WTC11 (cell line): ENCODE data around the gene TMEM95. TPM values are rescaled to one million over a fixed set of nuclear protein-coding genes. Genes with fewer than 3 reads are reported as not detected.

ENCODE experiments used
- ATF1 ChIP-seq: sonication (generic); formaldehyde crosslinking; IDR thresholded peaks from 2 replicates; pipeline ENCODE4 v1.8.1; 2023; ENCODE audit warnings: mild to moderate bottlenecking, moderate library complexity, missing genetic modification reagents
- ATF2 ChIP-seq: sonication (generic); formaldehyde crosslinking; IDR thresholded peaks from 2 replicates; pipeline ENCODE4 v1.8.1; 2022; ENCODE audit warnings: low read depth, missing genetic modification reagents, borderline replicate concordance
- CTCF ChIP-seq: fragments of 200-600 bp; IDR thresholded peaks from 2 replicates; pipeline ENCODE4 v1.8.0; 2022; ENCODE audit warnings: antibody characterized with exemption
- ELF4 ChIP-seq: sonication (generic); formaldehyde crosslinking; IDR thresholded peaks from 2 replicates; pipeline ENCODE4 v1.8.1; 2022; ENCODE audit warnings: low read depth, mild to moderate bottlenecking, moderate library complexity, missing genetic modification reagents
- EMX1 ChIP-seq: fragments of 250-450 bp; sonication (Bioruptor Pico); IDR thresholded peaks from 2 replicates; pipeline ENCODE4 v1.8.0; 2021; ENCODE audit warnings: mild to moderate bottlenecking
- ERG ChIP-seq: fragments of 250-450 bp; sonication (Bioruptor Pico); IDR thresholded peaks from 2 replicates; pipeline ENCODE4 v1.8.0; 2021; ENCODE audit warnings: mild to moderate bottlenecking
- FOXJ3 ChIP-seq: sonication (generic); formaldehyde crosslinking; IDR thresholded peaks from 2 replicates; pipeline ENCODE4 v1.9.0; 2021; ENCODE audit warnings: missing genetic modification reagents, mild to moderate bottlenecking, borderline replicate concordance
- FOXK1 ChIP-seq: sonication (generic); formaldehyde crosslinking; IDR thresholded peaks from 2 replicates; pipeline ENCODE4 v1.8.0; 2022; ENCODE audit warnings: mild to moderate bottlenecking, moderate library complexity, missing genetic modification reagents
- HMGA2 ChIP-seq: fragments of 250-450 bp; sonication (Bioruptor Pico); IDR thresholded peaks from 2 replicates; pipeline ENCODE4 v1.4.0; 2021; ENCODE audit warnings: mild to moderate bottlenecking, moderate library complexity
- HMGXB4 ChIP-seq: sonication (generic); formaldehyde crosslinking; IDR thresholded peaks from 2 replicates; pipeline ENCODE4 v1.8.1; 2023; ENCODE audit warnings: mild to moderate bottlenecking, moderate library complexity, missing genetic modification reagents
- MLX ChIP-seq: sonication (generic); formaldehyde crosslinking; IDR thresholded peaks from 2 replicates; pipeline ENCODE4 v1.8.1; 2023; ENCODE audit warnings: mild to moderate bottlenecking, missing genetic modification reagents, moderate library complexity
- NFATC4 ChIP-seq: fragments of 250-450 bp; sonication (Bioruptor Pico); IDR thresholded peaks from 2 replicates; pipeline ENCODE4 v1.9.0; 2021; ENCODE audit warnings: mild to moderate bottlenecking
- NR1H2 ChIP-seq: sonication (generic); formaldehyde crosslinking; IDR thresholded peaks from 2 replicates; pipeline ENCODE4 v1.9.0; 2021; ENCODE audit warnings: mild to moderate bottlenecking, moderate library complexity, missing genetic modification reagents
- PRRX2 ChIP-seq: fragments of 250-450 bp; sonication (Bioruptor Pico); IDR thresholded peaks from 2 replicates; pipeline ENCODE4 v1.8.0; 2021; ENCODE audit warnings: mild to moderate bottlenecking
- RELA ChIP-seq: sonication (generic); formaldehyde crosslinking; IDR thresholded peaks from 2 replicates; pipeline ENCODE4 v1.8.1; 2022; ENCODE audit warnings: missing genetic modification reagents, mild to moderate bottlenecking, borderline replicate concordance
- RORB ChIP-seq: fragments of 250-450 bp; sonication (Bioruptor Pico); IDR thresholded peaks from 2 replicates; pipeline ENCODE4 v1.9.0; 2021; ENCODE audit warnings: mild to moderate bottlenecking
- TEAD1 ChIP-seq: sonication (generic); formaldehyde crosslinking; IDR thresholded peaks from 2 replicates; pipeline ENCODE4 v1.8.0; 2022; ENCODE audit warnings: mild to moderate bottlenecking, missing genetic modification reagents
- TP53 ChIP-seq: sonication (generic); formaldehyde crosslinking; IDR thresholded peaks from 2 replicates; pipeline ENCODE4 v1.8.1; 2023; ENCODE audit warnings: mild to moderate bottlenecking, missing genetic modification reagents
- ZBTB43 ChIP-seq: sonication (generic); formaldehyde crosslinking; IDR thresholded peaks from 2 replicates; pipeline ENCODE4 v1.8.1; 2023; ENCODE audit warnings: mild to moderate bottlenecking, missing genetic modification reagents
- ZNF219 ChIP-seq: sonication (generic); formaldehyde crosslinking; IDR thresholded peaks from 2 replicates; pipeline ENCODE4 v1.8.0; 2023; ENCODE audit warnings: missing genetic modification reagents, mild to moderate bottlenecking, borderline replicate concordance
- ZNF425 ChIP-seq: fragments of 250-450 bp; sonication (Bioruptor Pico); conservative IDR thresholded peaks from 2 replicates; pipeline ENCODE4 v1.9.0; 2021; ENCODE audit warnings: mild to moderate bottlenecking
- ZNF512 ChIP-seq: sonication (generic); formaldehyde crosslinking; IDR thresholded peaks from 2 replicates; pipeline ENCODE4 v1.8.1; 2022; ENCODE audit warnings: missing genetic modification reagents, borderline replicate concordance
- ZNF532 ChIP-seq: fragments of 250-450 bp; sonication (Bioruptor Pico); IDR thresholded peaks from 2 replicates; pipeline ENCODE4 v1.9.0; 2021; ENCODE audit warnings: mild to moderate bottlenecking, borderline replicate concordance
- total RNA-seq: library from RNA; stranded (reverse); gene quantifications from 3 replicates; pipeline ENCODE4 v1.2.3, GENCODE V29; 2021

The TMEM95 gene
- total RNA-seq, 1 experiment from 2014 or later = not detected

GRCh38 chr17:7329374-7329996 lies 25.5 kb upstream of the TMEM95 start (continued):
- TF ChIP-seq ZNF219 (CRISPR knock-in tag) (no peak), HMGXB4 (CRISPR knock-in tag) (no peak), ATF1 (CRISPR knock-in tag) (no peak), FOXJ3 (CRISPR knock-in tag) (no peak), MLX (CRISPR knock-in tag) (no peak), ZNF532 (CRISPR knock-in tag) (no peak), PRRX2 (no peak), ERG (no peak), NR1H2 (CRISPR knock-in tag) (no peak), ATF2 (CRISPR knock-in tag) (no peak), CTCF (no peak), TP53 (CRISPR knock-in tag) (peak; percentile 46; the same call in 1 of the 2 replicates), HMGA2 (CRISPR knock-in tag) (no peak), EMX1 (CRISPR knock-in tag) (no peak), TEAD1 (CRISPR knock-in tag) (no peak), FOXK1 (peak; percentile 94), ZBTB43 (CRISPR knock-in tag) (no peak), RELA (CRISPR knock-in tag) (no peak), RORB (CRISPR knock-in tag) (no peak), NFATC4 (CRISPR knock-in tag) (no peak), ZNF425 (CRISPR knock-in tag) (no peak), ZNF512 (no peak), ELF4 (CRISPR knock-in tag) (no peak)
